H9 (cell line): ENCODE measurements around the gene SLC6A7. TPM values are rescaled to one million over a fixed set of nuclear protein-coding genes. Genes with fewer than 3 reads are reported as not detected.

Experiments used
- DNase-seq: peaks from one replicate; pipeline ENCODE4 v3.0.0-alpha.2; 2017
- H2AFZ ChIP-seq: one replicate; pipeline ENCODE4 v1.6.1; 2013; ENCODE audit warnings: mild to moderate bottlenecking, low read length, control low read depth, moderate library complexity
- H2AK5ac ChIP-seq: 2 replicates; pipeline ENCODE4 v1.6.1; 2013; ENCODE audit warnings: low read length, control low read depth, mixed read lengths; ENCODE audit not compliant: insufficient read length
- H2BK120ac ChIP-seq: one replicate; pipeline ENCODE4 v1.6.1; 2013; ENCODE audit warnings: low read depth, mild to moderate bottlenecking, low read length, control low read depth, inconsistent platforms; ENCODE audit not compliant: poor library complexity, severe bottlenecking
- H2BK12ac ChIP-seq: 2 replicates; pipeline ENCODE4 v1.6.1; 2013; ENCODE audit warnings: low read length, control low read depth, mixed read lengths, low read depth; ENCODE audit not compliant: insufficient read length
- H2BK15ac ChIP-seq: 2 replicates; pipeline ENCODE4 v1.6.1; 2013; ENCODE audit warnings: low read depth, low read length, control low read depth
- H2BK20ac ChIP-seq: one replicate; pipeline ENCODE4 v1.6.1; 2013; ENCODE audit warnings: low read depth, mild to moderate bottlenecking, low read length, control low read depth, inconsistent platforms; ENCODE audit not compliant: poor library complexity, severe bottlenecking
- H2BK5ac ChIP-seq: 2 replicates; pipeline ENCODE4 v1.6.1; 2013; ENCODE audit warnings: low read length, control low read depth, mixed read lengths; ENCODE audit not compliant: insufficient read length
- H3K14ac ChIP-seq: 2 replicates; pipeline ENCODE4 v1.6.1; 2013; ENCODE audit warnings: low read length, control low read depth; ENCODE audit not compliant: insufficient read depth
- H3K18ac ChIP-seq: 2 replicates; pipeline ENCODE4 v1.6.1; 2013; ENCODE audit warnings: low read depth, mild to moderate bottlenecking, mixed read lengths, low read length, control low read depth; ENCODE audit not compliant: insufficient read length
- H3K23ac ChIP-seq: 2 replicates; pipeline ENCODE4 v1.6.1; 2013; ENCODE audit warnings: low read length, control low read depth, mixed read lengths, low read depth; ENCODE audit not compliant: insufficient read length
- H3K23me2 ChIP-seq: 2 replicates; pipeline ENCODE4 v1.6.1; 2013; ENCODE audit warnings: low read depth, mild to moderate bottlenecking, mixed read lengths, low read length, control low read depth; ENCODE audit not compliant: insufficient read length, poor library complexity, severe bottlenecking
- H3K27ac ChIP-seq: 2 replicates; pipeline ENCODE4 v1.5.1; 2013; ENCODE audit warnings: low read length, control low read depth, mixed read lengths, low read depth; ENCODE audit not compliant: insufficient read length
- H3K27me3 ChIP-seq: 2 replicates; pipeline ENCODE4 v1.6.1; 2013; ENCODE audit warnings: low read length, control low read depth, inconsistent platforms; ENCODE audit not compliant: insufficient read depth
- H3K4ac ChIP-seq: 2 replicates; pipeline ENCODE4 v1.6.1; 2013; ENCODE audit warnings: low read depth, mild to moderate bottlenecking, control low read depth, inconsistent platforms, low read length, moderate library complexity
- H3K4me1 ChIP-seq: 2 replicates; pipeline ENCODE4 v1.6.1; 2013; ENCODE audit warnings: low read length, control low read depth, inconsistent platforms; ENCODE audit not compliant: insufficient read depth
- H3K4me2 ChIP-seq: 2 replicates; pipeline ENCODE4 v1.6.1; 2013; ENCODE audit warnings: low read length, control low read depth, mixed read lengths; ENCODE audit not compliant: insufficient read length, insufficient read depth
- H3K56ac ChIP-seq: 2 replicates; pipeline ENCODE4 v1.6.1; 2013; ENCODE audit warnings: low read depth, mild to moderate bottlenecking, mixed read lengths, low read length, control low read depth; ENCODE audit not compliant: insufficient read length
- H3K79me1 ChIP-seq: 2 replicates; pipeline ENCODE4 v1.6.1; 2013; ENCODE audit warnings: low read depth, mild to moderate bottlenecking, moderate library complexity, low read length, control low read depth, inconsistent platforms; ENCODE audit not compliant: insufficient read depth, poor library complexity, severe bottlenecking
- H3K79me2 ChIP-seq: 2 replicates; pipeline ENCODE4 v1.6.1; 2013; ENCODE audit warnings: low read length, control low read depth, inconsistent platforms; ENCODE audit not compliant: insufficient read depth
- H3K9ac ChIP-seq: 2 replicates; pipeline ENCODE4 v1.6.1; 2013; ENCODE audit warnings: low read length, control low read depth, mixed read lengths; ENCODE audit not compliant: insufficient read length; ENCODE audit errors: extremely low read depth
- H3K9me3 ChIP-seq: one replicate; pipeline ENCODE4 v1.6.1; 2013; ENCODE audit warnings: low read depth, low read length, inconsistent platforms; ENCODE audit not compliant: control insufficient read depth
- H3T11ph ChIP-seq: one replicate; pipeline ENCODE4 v1.6.1; 2013; ENCODE audit warnings: mild to moderate bottlenecking, low read length, control low read depth, inconsistent platforms
- H4K20me1 ChIP-seq: one replicate; pipeline ENCODE4 v1.6.1; 2013; ENCODE audit not compliant: control insufficient read depth, insufficient read length, insufficient read depth
- H4K5ac ChIP-seq: 2 replicates; pipeline ENCODE4 v1.6.1; 2013; ENCODE audit warnings: low read depth, mild to moderate bottlenecking, mixed read lengths, low read length, control low read depth; ENCODE audit not compliant: insufficient read length
- H4K8ac ChIP-seq: replicated peaks from 2 replicates; pipeline ENCODE4 v1.6.1; 2013; ENCODE audit warnings: low read length, control low read depth, mixed read lengths, low read depth; ENCODE audit not compliant: insufficient read length
- H4K91ac ChIP-seq: 2 replicates; pipeline ENCODE4 v1.6.1; 2013; ENCODE audit warnings: low read depth, mild to moderate bottlenecking, moderate library complexity, mixed read lengths, low read length, control low read depth; ENCODE audit not compliant: insufficient read length
- H3K27ac Mint-ChIP-seq, 3 experiments: 2 replicates in 2 of 3; 3 replicates in 1 of 3; pipeline ENCODE4 v1.8.0; 2020 to 2021; ENCODE audit warnings: mixed read lengths in 3 of 3, mild to moderate bottlenecking in 1 of 3, moderate library complexity in 1 of 3
- H3K27me3 Mint-ChIP-seq: 2 replicates; pipeline ENCODE4 v1.8.0; 2021; ENCODE audit warnings: low read depth, mild to moderate bottlenecking, moderate library complexity, mixed read lengths
- H3K36me3 Mint-ChIP-seq, 3 experiments: 2 replicates in 2 of 3; 3 replicates in 1 of 3; pipeline ENCODE4 v1.8.0; 2020 to 2021; ENCODE audit warnings: low read depth in 3 of 3, mixed read lengths in 3 of 3; ENCODE audit not compliant: insufficient read depth in 1 of 3
- H3K4me1 Mint-ChIP-seq, 2 experiments: 2 replicates each; pipeline ENCODE4 v1.8.0; 2020; ENCODE audit warnings: mixed read lengths in 2 of 2
- H3K4me3 Mint-ChIP-seq, 2 experiments: 2 replicates in 1 of 2; 3 replicates in 1 of 2; pipeline ENCODE4 v1.8.0; 2020 to 2021; ENCODE audit warnings: mild to moderate bottlenecking in 2 of 2, mixed read lengths in 2 of 2, moderate library complexity in 1 of 2
- H3K9me3 Mint-ChIP-seq, 2 experiments: 2 replicates in 1 of 2; 3 replicates in 1 of 2; pipeline ENCODE4 v1.8.0; 2020; ENCODE audit warnings: mild to moderate bottlenecking in 2 of 2, mixed read lengths in 2 of 2, moderate library complexity in 1 of 2
- CTCF ChIP-seq: fragments of 200-600 bp; sonication (generic); conservative IDR thresholded peaks from 3 replicates; pipeline ENCODE4 v1.8.0; 2021; ENCODE audit warnings: antibody characterized with exemption, mild to moderate bottlenecking
- WGBS: extraction: QIAGEN DNeasy Blood & Tissue Kit; methylation state at CpG from one replicate; pipeline ENCODE4 v1.1.7; 2013; ENCODE audit warnings: missing lambda C conversion rate, low lambda C conversion rate, mixed read lengths; ENCODE audit not compliant: insufficient read length; ENCODE audit errors: extremely low coverage; 5-methylcytosine and 5-hydroxymethylcytosine counted together
- total RNA-seq: library from RNA; stranded (reverse); gene quantifications from 2 replicates; pipeline ENCODE4 v1.2.1, GENCODE V29; 2021

The SLC6A7 gene
- total RNA-seq, 1 experiment from 2014 or later = not detected

DNA sequence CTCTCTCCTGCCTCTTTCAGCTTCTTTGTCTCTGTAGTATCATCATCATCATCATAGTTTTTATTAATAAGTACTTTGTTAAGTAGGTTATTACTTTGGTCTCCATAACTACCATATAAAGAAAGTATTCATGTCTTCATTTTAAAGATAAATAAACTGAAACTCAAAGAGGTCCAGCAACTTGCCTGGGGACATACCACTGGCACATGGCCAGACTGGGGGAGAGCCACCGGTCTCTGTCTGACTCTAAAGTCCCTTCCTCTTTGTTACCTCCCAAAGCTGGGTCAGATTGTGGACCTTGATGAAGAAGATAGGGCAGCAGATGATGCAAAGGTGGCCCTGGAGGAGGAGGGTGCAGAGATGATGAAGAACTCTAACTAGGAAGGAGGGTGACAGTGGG, 14.8 kb upstream of the SLC6A7 start:
- Histone ChIP-seq H3K4ac (no peak overlapping the region), H3K56ac (no peak overlapping the region), H3T11ph (no peak overlapping the region), H2AFZ (no peak overlapping the region), H3K23ac (no peak overlapping the region), H4K91ac (no peak overlapping the region), H2BK15ac (no peak overlapping the region), H3K18ac (no peak overlapping the region), H3K4me1 (no peaks in the 10 kb centered on the region), H3K27ac (no peak overlapping the region), H3K9me3 (no peaks in the 10 kb centered on the region), H3K27me3 (peaks cover 10% of the 10 kb centered on the region; the same call in 1 of the 2 replicates), H3K4me2 (no peak overlapping the region), H2BK20ac (no peak overlapping the region), H3K9ac (no peak overlapping the region), H4K5ac (no peak overlapping the region), H2BK12ac (no peak overlapping the region), H3K79me1 (no peaks in the 10 kb centered on the region), H3K23me2 (no peaks in the 10 kb centered on the region), H3K14ac (no peak overlapping the region), H2AK5ac (no peak overlapping the region), H2BK5ac (no peak overlapping the region), H4K8ac (no peak overlapping the region), H2BK120ac (no peak overlapping the region), H4K20me1 (no peaks in the 10 kb centered on the region), H3K79me2 (no peaks in the 10 kb centered on the region)
- no CpG with 5 or more reads among the region's 1 CpG for WGBS
- no peak for DNase-seq
- no peaks in the 10 kb centered on the region for H3K36me3 Mint-ChIP-seq
- no peak overlapping the region for H3K4me3 Mint-ChIP-seq
- no peak overlapping the region; a peak in 1 of 7 replicates for H3K27ac Mint-ChIP-seq
- peaks cover 67% of the 10 kb centered on the region for H3K27me3 Mint-ChIP-seq
- no peak for TF ChIP-seq CTCF
- peaks cover 7 to 13% of the 10 kb centered on the region in 2 experiments; a peak in 3 of 4 replicates for H3K4me1 Mint-ChIP-seq
- H3K9me3 Mint-ChIP-seq = no peaks in the 10 kb centered on the region
